ENCODE measurements around the gene PTPRE.
A peak's percentile ranks its signal among the peaks of the same experiment; 100 is the strongest.

Gene PTPRE

DNA sequence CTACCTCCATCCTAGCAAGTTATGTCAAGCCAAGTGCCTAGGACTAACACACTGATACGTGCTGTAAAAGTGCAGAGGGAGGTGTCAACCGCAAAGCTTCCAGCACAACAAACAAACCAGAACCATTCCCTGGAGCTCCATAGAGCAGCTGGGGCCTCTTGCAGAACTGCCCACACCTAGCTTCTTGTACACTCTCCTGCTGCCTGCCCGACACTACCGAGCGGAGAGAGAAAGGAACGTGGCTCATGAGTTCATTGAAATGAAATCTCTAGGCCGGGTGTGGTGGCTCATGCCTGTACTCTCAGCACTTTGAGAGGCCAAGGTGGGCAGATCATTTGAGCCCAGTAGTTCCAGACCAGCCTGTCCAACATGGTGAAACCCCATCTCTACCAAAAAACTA is 145.8 kb downstream of the PTPRE start:
- H3K4me3 ChIP-seq (ENCODE audit: severe bottlenecking): no peak overlapping the region
- peaks cover 26% of the 10 kb centered on the region for H3K4me1 ChIP-seq (ENCODE audit: insufficient read depth, poor library complexity, severe bottlenecking)
- H3K36me3 ChIP-seq (ENCODE audit: low read depth): peaks cover 38% of the 10 kb centered on the region
- H3K9me3 ChIP-seq (ENCODE audit: severe bottlenecking): no peaks in the 10 kb centered on the region
- H3K27ac ChIP-seq (ENCODE audit: poor library complexity, severe bottlenecking): no peak overlapping the region
- no peak for DNase-seq (ENCODE audit: low spot score)
- TF ChIP-seq, protein P1, sequence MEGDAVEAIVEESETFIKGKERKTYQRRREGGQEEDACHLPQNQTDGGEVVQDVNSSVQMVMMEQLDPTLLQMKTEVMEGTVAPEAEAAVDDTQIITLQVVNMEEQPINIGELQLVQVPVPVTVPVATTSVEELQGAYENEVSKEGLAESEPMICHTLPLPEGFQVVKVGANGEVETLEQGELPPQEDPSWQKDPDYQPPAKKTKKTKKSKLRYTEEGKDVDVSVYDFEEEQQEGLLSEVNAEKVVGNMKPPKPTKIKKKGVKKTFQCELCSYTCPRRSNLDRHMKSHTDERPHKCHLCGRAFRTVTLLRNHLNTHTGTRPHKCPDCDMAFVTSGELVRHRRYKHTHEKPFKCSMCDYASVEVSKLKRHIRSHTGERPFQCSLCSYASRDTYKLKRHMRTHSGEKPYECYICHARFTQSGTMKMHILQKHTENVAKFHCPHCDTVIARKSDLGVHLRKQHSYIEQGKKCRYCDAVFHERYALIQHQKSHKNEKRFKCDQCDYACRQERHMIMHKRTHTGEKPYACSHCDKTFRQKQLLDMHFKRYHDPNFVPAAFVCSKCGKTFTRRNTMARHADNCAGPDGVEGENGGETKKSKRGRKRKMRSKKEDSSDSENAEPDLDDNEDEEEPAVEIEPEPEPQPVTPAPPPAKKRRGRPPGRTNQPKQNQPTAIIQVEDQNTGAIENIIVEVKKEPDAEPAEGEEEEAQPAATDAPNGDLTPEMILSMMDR (IDR thresholded peaks at IDR 0.05; ENCODE audit: poor library complexity, severe bottlenecking): no peak
- H3K27me3 ChIP-seq (ENCODE audit: insufficient read depth, poor library complexity, severe bottlenecking): no peaks in the 10 kb centered on the region
- no peak for ATAC-seq (ENCODE audit: low read depth)

DNA sequence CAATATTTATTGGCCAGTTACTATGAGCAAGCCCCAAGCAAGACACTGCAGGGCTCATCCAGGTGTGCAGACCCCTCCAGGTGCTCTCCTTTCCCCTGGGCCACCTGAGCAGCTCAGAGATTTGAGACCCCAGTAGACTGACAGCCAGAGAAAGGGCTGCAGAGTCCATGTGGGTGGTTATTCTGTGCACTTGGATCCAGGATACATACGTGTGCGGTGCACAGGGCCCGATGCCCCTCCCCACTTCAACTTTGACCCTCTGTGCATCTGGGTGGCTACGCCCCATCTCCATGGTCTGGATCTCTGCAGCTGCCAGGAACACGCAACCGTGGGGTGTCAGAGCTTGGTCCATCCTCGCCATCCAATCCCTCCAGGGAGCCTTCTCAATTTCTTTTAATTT is 146.5 kb downstream of the PTPRE start:
- ATAC-seq (ENCODE audit: low read depth): no peak
- no peaks in the 10 kb centered on the region for H3K27me3 ChIP-seq (ENCODE audit: insufficient read depth, poor library complexity, severe bottlenecking)
- H3K4me1 ChIP-seq (ENCODE audit: insufficient read depth, poor library complexity, severe bottlenecking): peaks cover 26% of the 10 kb centered on the region
- H3K9me3 ChIP-seq (ENCODE audit: severe bottlenecking): no peaks in the 10 kb centered on the region
- H3K27ac ChIP-seq (ENCODE audit: poor library complexity, severe bottlenecking): no peak overlapping the region
- H3K36me3 ChIP-seq (ENCODE audit: low read depth): peaks cover 38% of the 10 kb centered on the region
- no peak for DNase-seq (ENCODE audit: low spot score)
- TF ChIP-seq, protein P1 (IDR thresholded peaks at IDR 0.05; ENCODE audit: poor library complexity, severe bottlenecking): no peak
- no peak overlapping the region for H3K4me3 ChIP-seq (ENCODE audit: severe bottlenecking)

DNA sequence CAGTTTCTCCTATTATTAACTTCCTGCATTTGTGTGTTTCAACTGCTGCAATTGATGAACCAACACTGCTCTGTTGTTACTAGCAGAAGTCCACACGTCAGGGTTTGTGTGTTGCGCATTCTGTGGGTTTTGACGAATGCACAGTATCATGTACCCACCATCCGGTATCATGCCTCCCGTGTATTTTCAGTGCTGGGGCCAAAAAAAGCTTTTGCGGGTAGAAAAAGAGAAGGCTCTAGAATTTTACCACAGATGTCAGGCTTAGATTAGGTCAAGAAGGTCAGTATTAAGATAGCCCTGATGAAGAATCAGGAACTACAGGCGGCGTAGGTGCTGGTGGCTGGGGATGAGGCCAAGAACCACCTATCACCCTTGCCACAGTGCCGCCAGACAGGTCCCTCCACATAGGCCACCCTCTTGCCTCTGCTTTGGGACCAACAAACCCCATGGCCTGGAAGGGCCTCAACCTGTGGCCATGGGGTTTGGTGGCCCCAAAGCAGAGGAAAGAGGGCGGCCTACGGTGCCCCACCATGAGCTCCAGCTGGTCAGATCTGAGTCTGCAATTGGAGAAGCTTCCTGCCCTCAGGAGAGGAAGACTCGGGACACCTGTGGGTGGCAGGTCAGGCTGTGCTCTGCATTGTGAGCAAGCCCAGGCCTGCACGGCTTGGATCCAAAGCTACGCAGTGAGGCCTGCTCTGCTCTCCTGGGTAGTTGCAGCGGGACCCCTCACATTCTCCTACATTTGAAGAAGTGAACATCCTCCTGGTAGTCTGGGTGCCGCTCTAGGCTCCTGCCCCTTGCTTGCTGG is 147.5 kb downstream of the PTPRE start:
- TF ChIP-seq, protein P1 (IDR thresholded peaks at IDR 0.05; ENCODE audit: poor library complexity, severe bottlenecking): no peak
- no peak overlapping the region for H3K27ac ChIP-seq (ENCODE audit: poor library complexity, severe bottlenecking)
- no peaks in the 10 kb centered on the region for H3K9me3 ChIP-seq (ENCODE audit: severe bottlenecking)
- H3K4me1 ChIP-seq (ENCODE audit: insufficient read depth, poor library complexity, severe bottlenecking): peaks cover 16% of the 10 kb centered on the region
- peak; percentile 28; the same call in 1 of the 3 replicates for ATAC-seq (ENCODE audit: low read depth)
- H3K27me3 ChIP-seq (ENCODE audit: insufficient read depth, poor library complexity, severe bottlenecking): no peaks in the 10 kb centered on the region
- no peak overlapping the region for H3K4me3 ChIP-seq (ENCODE audit: severe bottlenecking)
- peaks cover 35% of the 10 kb centered on the region for H3K36me3 ChIP-seq (ENCODE audit: low read depth)
- DNase-seq (ENCODE audit: low spot score): no peak

DNA sequence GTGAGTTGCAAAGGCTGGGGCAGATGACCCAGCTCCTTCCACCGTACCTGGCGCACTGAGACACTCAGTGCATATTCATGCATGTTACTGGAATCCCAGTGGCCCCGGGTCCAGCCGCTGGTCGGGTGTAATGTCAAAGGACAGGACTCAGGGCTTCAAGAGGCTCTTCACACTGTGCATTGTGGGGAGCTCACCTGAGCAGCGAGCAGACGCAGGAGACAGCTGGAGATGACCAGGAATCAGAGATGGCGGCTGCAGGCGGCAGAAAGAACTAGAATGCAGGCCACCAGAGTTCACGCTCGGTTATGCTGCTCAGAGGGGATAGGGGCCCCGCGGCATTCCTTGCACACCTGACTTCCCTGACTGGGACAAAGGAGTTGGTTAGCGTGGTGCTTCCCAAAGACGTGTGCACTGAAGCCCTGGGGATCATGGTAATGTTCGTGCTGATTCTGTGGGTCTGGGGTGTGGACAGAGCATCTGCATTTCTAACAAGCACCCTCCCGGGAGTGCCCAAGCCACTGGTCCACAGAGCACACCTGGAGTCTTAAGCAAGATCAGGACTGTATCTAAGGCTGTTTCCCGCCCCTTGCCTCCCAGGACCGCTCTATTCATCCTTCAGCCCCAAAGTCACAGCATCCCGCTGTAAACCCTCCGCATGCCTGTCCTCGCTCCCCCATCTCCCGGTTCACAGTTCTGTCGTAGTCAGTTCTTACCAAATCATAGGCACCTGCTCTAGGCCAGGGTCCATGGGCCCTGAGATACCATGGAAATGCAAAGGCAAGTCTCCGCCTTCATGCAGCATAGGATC is 148.4 kb downstream of the PTPRE start:
- TF ChIP-seq, protein P1 (IDR thresholded peaks at IDR 0.05; ENCODE audit: poor library complexity, severe bottlenecking): no peak
- peaks cover 15% of the 10 kb centered on the region for H3K4me1 ChIP-seq (ENCODE audit: insufficient read depth, poor library complexity, severe bottlenecking)
- DNase-seq (ENCODE audit: low spot score) (no peak), ATAC-seq (ENCODE audit: low read depth) (no peak)
- H3K27ac ChIP-seq (ENCODE audit: poor library complexity, severe bottlenecking): no peak overlapping the region
- H3K4me3 ChIP-seq (ENCODE audit: severe bottlenecking): no peak overlapping the region
- H3K27me3 ChIP-seq (ENCODE audit: insufficient read depth, poor library complexity, severe bottlenecking): no peaks in the 10 kb centered on the region
- no peaks in the 10 kb centered on the region for H3K9me3 ChIP-seq (ENCODE audit: severe bottlenecking)
- peaks cover 34% of the 10 kb centered on the region for H3K36me3 ChIP-seq (ENCODE audit: low read depth)
